CD4-positive, alpha-beta T cell treated with Interleukin-6 for 4 hours (primary cell): ENCODE results near the gene LARGE1.

ENCODE experiments used
- DNase-seq: peaks from one replicate; pipeline ENCODE4 v3.0.0-alpha.2; 2020; ENCODE audit warnings: mixed read lengths

Gene LARGE1

GRCh38 chr22:33555814-33556522 lies 364.3 kb downstream of the LARGE1 start:
- DNase-seq, result no peak

GRCh38 chr22:33553493-33553892 lies 366.8 kb downstream of the LARGE1 start:
- DNase-seq, result no peak

- DNase-seq, result no peak
Observed at GRCh38 chr22:33544707-33545106, 375.6 kb downstream of the LARGE1 start.

- DNase-seq, result no peak
Observed at GRCh38 chr22:33542722-33543121, 377.6 kb downstream of the LARGE1 start.

GRCh38 chr22:33542153-33542552 lies 378.1 kb downstream of the LARGE1 start:
- DNase-seq, result no peak

- no peak for DNase-seq
Observed at GRCh38 chr22:33539902-33540751, 380.1 kb downstream of the LARGE1 start.

GRCh38 chr22:33539202-33539901 lies 380.9 kb downstream of the LARGE1 start:
- no peak for DNase-seq

GRCh38 chr22:33538277-33538885 lies 381.9 kb downstream of the LARGE1 start:
- no peak for DNase-seq

- DNase-seq, result no peak
Observed at GRCh38 chr22:33537059-33537458, 383.2 kb downstream of the LARGE1 start.

GRCh38 chr22:33535937-33536875 lies 384.1 kb downstream of the LARGE1 start:
- no peak for DNase-seq

- no peak for DNase-seq
Observed at GRCh38 chr22:33529424-33530113, 390.7 kb downstream of the LARGE1 start.

- DNase-seq, result no peak
Observed at GRCh38 chr22:33528183-33528582, 392.1 kb downstream of the LARGE1 start.

GRCh38 chr22:33526434-33527107 lies 393.7 kb downstream of the LARGE1 start:
- no peak for DNase-seq

- DNase-seq, result no peak
Observed at GRCh38 chr22:33524511-33525260, 395.6 kb downstream of the LARGE1 start.

- no peak for DNase-seq
Observed at GRCh38 chr22:33521879-33522665, 398.2 kb downstream of the LARGE1 start.

- DNase-seq, result no peak
Observed at GRCh38 chr22:33520904-33521780, 399.1 kb downstream of the LARGE1 start.

GRCh38 chr22:33519974-33520903 lies 400.0 kb downstream of the LARGE1 start:
- no peak for DNase-seq
